ENCODE results near the gene CCT2.
"Not testable (repeated sequence)": the region's sequence is repeated elsewhere in the genome, so short reads cannot be mapped to it uniquely, and the experiment has no call there.

Gene CCT2

GRCh38 chr12:69598174-69598753 lies 13.0 kb downstream of the CCT2 start:
- no peak overlapping the region for H3K9ac ChIP-seq (ENCODE audit: low read length)
- no peaks in the 10 kb centered on the region for H3K4me1 ChIP-seq (ENCODE audit: control insufficient read depth, insufficient read depth, low read length)
- no peaks in the 10 kb centered on the region for H3K9me3 ChIP-seq (ENCODE audit: control insufficient read depth, low read length)
- no peaks in the 10 kb centered on the region for H3K27me3 ChIP-seq (ENCODE audit: control insufficient read depth, insufficient read depth, low read length)
- peaks cover 8% of the 10 kb centered on the region for H3K36me3 ChIP-seq (ENCODE audit: control insufficient read depth, insufficient read depth, low read length)
- no peak overlapping the region for H3K4me3 ChIP-seq (ENCODE audit: low read length)

GRCh38 chr12:69600804-69601203 lies 15.5 kb downstream of the CCT2 start:
- Histone ChIP-seq H3K9me3 (ENCODE audit: control insufficient read depth, low read length) (no peaks in the 10 kb centered on the region), H3K4me3 (ENCODE audit: low read length) (no peak overlapping the region), H3K27me3 (ENCODE audit: control insufficient read depth, insufficient read depth, low read length) (no peaks in the 10 kb centered on the region), H3K36me3 (ENCODE audit: control insufficient read depth, insufficient read depth, low read length) (peaks cover 8% of the 10 kb centered on the region), H3K4me1 (ENCODE audit: control insufficient read depth, insufficient read depth, low read length) (no peaks in the 10 kb centered on the region), H3K9ac (ENCODE audit: low read length) (no peak overlapping the region)

- no peaks in the 10 kb centered on the region for H3K27me3 ChIP-seq (ENCODE audit: control insufficient read depth, insufficient read depth, low read length)
- no peaks in the 10 kb centered on the region for H3K4me1 ChIP-seq (ENCODE audit: control insufficient read depth, insufficient read depth, low read length)
- H3K4me3 ChIP-seq (ENCODE audit: low read length), result no peak overlapping the region
- no peaks in the 10 kb centered on the region for H3K9me3 ChIP-seq (ENCODE audit: control insufficient read depth, low read length)
- H3K36me3 ChIP-seq (ENCODE audit: control insufficient read depth, insufficient read depth, low read length), result peaks cover 8% of the 10 kb centered on the region
- H3K9ac ChIP-seq (ENCODE audit: low read length), result no peak overlapping the region
Observed at GRCh38 chr12:69601962-69602685, 16.9 kb downstream of the CCT2 start.

GRCh38 chr12:69602954-69603353 lies 17.7 kb downstream of the CCT2 start:
- Histone ChIP-seq H3K27me3 (ENCODE audit: control insufficient read depth, insufficient read depth, low read length) (no peaks in the 10 kb centered on the region), H3K9me3 (ENCODE audit: control insufficient read depth, low read length) (no peaks in the 10 kb centered on the region), H3K4me1 (ENCODE audit: control insufficient read depth, insufficient read depth, low read length) (no peaks in the 10 kb centered on the region), H3K36me3 (ENCODE audit: control insufficient read depth, insufficient read depth, low read length) (peaks cover 8% of the 10 kb centered on the region), H3K4me3 (ENCODE audit: low read length) (no peak overlapping the region), H3K9ac (ENCODE audit: low read length) (no peak overlapping the region)

- H3K36me3 ChIP-seq (ENCODE audit: control insufficient read depth, insufficient read depth, low read length); H3K9ac ChIP-seq (ENCODE audit: low read length); H3K9me3 ChIP-seq (ENCODE audit: control insufficient read depth, low read length); H3K27me3 ChIP-seq (ENCODE audit: control insufficient read depth, insufficient read depth, low read length); H3K4me1 ChIP-seq (ENCODE audit: control insufficient read depth, insufficient read depth, low read length); H3K4me3 ChIP-seq (ENCODE audit: low read length): not testable (repeated sequence)
Observed at GRCh38 chr12:69603556-69603955, 18.3 kb downstream of the CCT2 start.

GRCh38 chr12:69604275-69604674 lies 19.0 kb downstream of the CCT2 start:
- not testable (repeated sequence) for H3K4me3 ChIP-seq (ENCODE audit: low read length); H3K9me3 ChIP-seq (ENCODE audit: control insufficient read depth, low read length); H3K4me1 ChIP-seq (ENCODE audit: control insufficient read depth, insufficient read depth, low read length); H3K9ac ChIP-seq (ENCODE audit: low read length); H3K36me3 ChIP-seq (ENCODE audit: control insufficient read depth, insufficient read depth, low read length); H3K27me3 ChIP-seq (ENCODE audit: control insufficient read depth, insufficient read depth, low read length)

- Histone ChIP-seq H3K9ac (ENCODE audit: low read length) (no peak overlapping the region), H3K36me3 (ENCODE audit: control insufficient read depth, insufficient read depth, low read length) (no peaks in the 10 kb centered on the region), H3K4me3 (ENCODE audit: low read length) (no peak overlapping the region), H3K9me3 (ENCODE audit: control insufficient read depth, low read length) (no peaks in the 10 kb centered on the region), H3K27me3 (ENCODE audit: control insufficient read depth, insufficient read depth, low read length) (no peaks in the 10 kb centered on the region), H3K4me1 (ENCODE audit: control insufficient read depth, insufficient read depth, low read length) (no peaks in the 10 kb centered on the region)
Observed at GRCh38 chr12:69608114-69608513, 22.9 kb downstream of the CCT2 start.

GRCh38 chr12:69610126-69610525 lies 24.9 kb downstream of the CCT2 start:
- Histone ChIP-seq H3K36me3 (ENCODE audit: control insufficient read depth, insufficient read depth, low read length) (no peaks in the 10 kb centered on the region), H3K9me3 (ENCODE audit: control insufficient read depth, low read length) (no peaks in the 10 kb centered on the region), H3K4me3 (ENCODE audit: low read length) (no peak overlapping the region), H3K9ac (ENCODE audit: low read length) (no peak overlapping the region), H3K4me1 (ENCODE audit: control insufficient read depth, insufficient read depth, low read length) (no peaks in the 10 kb centered on the region), H3K27me3 (ENCODE audit: control insufficient read depth, insufficient read depth, low read length) (no peaks in the 10 kb centered on the region)

- Histone ChIP-seq H3K4me3 (ENCODE audit: low read length) (no peak within 1 kb of the TSS), H3K27me3 (ENCODE audit: control insufficient read depth, insufficient read depth, low read length) (no peaks in the 10 kb centered on the region), H3K9me3 (ENCODE audit: control insufficient read depth, low read length) (no peaks in the 10 kb centered on the region), H3K4me1 (ENCODE audit: control insufficient read depth, insufficient read depth, low read length) (no peaks in the 10 kb centered on the region), H3K9ac (ENCODE audit: low read length) (no peak within 1 kb of the TSS), H3K36me3 (ENCODE audit: control insufficient read depth, insufficient read depth, low read length) (no peaks in the 10 kb centered on the region)
Observed at GRCh38 chr12:69610729-69611128, 25.5 kb downstream of the CCT2 start, which contains the start of gene LRRC10. Gene LRRC10, minus strand, starts transcription at chr12:69610907. Its CDS starts 69 bp downstream, at chr12:69610838.

- no peak overlapping the region for H3K9ac ChIP-seq (ENCODE audit: low read length)
- no peaks in the 10 kb centered on the region for H3K4me1 ChIP-seq (ENCODE audit: control insufficient read depth, insufficient read depth, low read length)
- no peaks in the 10 kb centered on the region for H3K9me3 ChIP-seq (ENCODE audit: control insufficient read depth, low read length)
- no peak overlapping the region for H3K4me3 ChIP-seq (ENCODE audit: low read length)
- no peaks in the 10 kb centered on the region for H3K36me3 ChIP-seq (ENCODE audit: control insufficient read depth, insufficient read depth, low read length)
- no peaks in the 10 kb centered on the region for H3K27me3 ChIP-seq (ENCODE audit: control insufficient read depth, insufficient read depth, low read length)
Observed at GRCh38 chr12:69613351-69613750, 28.1 kb downstream of the CCT2 start.

GRCh38 chr12:69616025-69616424 lies 30.8 kb downstream of the CCT2 start:
- H3K4me3 ChIP-seq (ENCODE audit: low read length), result no peak overlapping the region

GRCh38 chr12:69619050-69619449 lies 33.8 kb downstream of the CCT2 start:
- no peaks in the 10 kb centered on the region for H3K27me3 ChIP-seq (ENCODE audit: control insufficient read depth, insufficient read depth, low read length)
- no peaks in the 10 kb centered on the region for H3K36me3 ChIP-seq (ENCODE audit: control insufficient read depth, insufficient read depth, low read length)
- H3K9me3 ChIP-seq (ENCODE audit: control insufficient read depth, low read length), result no peaks in the 10 kb centered on the region
- peaks cover 6% of the 10 kb centered on the region for H3K4me1 ChIP-seq (ENCODE audit: control insufficient read depth, insufficient read depth, low read length)
- H3K4me3 ChIP-seq (ENCODE audit: low read length), result no peak overlapping the region
- no peak overlapping the region for H3K9ac ChIP-seq (ENCODE audit: low read length)

More at GRCh38 chr12:69616025-69616424, 30.8 kb downstream of the CCT2 start:
- H3K9me3 ChIP-seq (ENCODE audit: control insufficient read depth, low read length), result no peaks in the 10 kb centered on the region
- H3K27me3 ChIP-seq (ENCODE audit: control insufficient read depth, insufficient read depth, low read length), result no peaks in the 10 kb centered on the region
- no peaks in the 10 kb centered on the region for H3K36me3 ChIP-seq (ENCODE audit: control insufficient read depth, insufficient read depth, low read length)
- H3K9ac ChIP-seq (ENCODE audit: low read length), result no peak overlapping the region
- H3K4me1 ChIP-seq (ENCODE audit: control insufficient read depth, insufficient read depth, low read length), result no peaks in the 10 kb centered on the region

Data from mucosa of stomach (tissue), 1 donor.